ENCODE results near the gene PLCL1.
A peak's percentile ranks its signal among the peaks of the same experiment; 100 is the strongest.

PLCL1 gene

GRCh38 chr2:197894751-197895274 is 90.4 kb downstream of the PLCL1 start:
- no peak for DNase-seq (ENCODE audit: low read depth)
- TF ChIP-seq CTCF (conservative IDR thresholded peaks at IDR 0.05; ENCODE audit: control insufficient read depth, insufficient read depth, low read depth, low read length), result no peak
- no peak overlapping the region for H3K4me3 ChIP-seq (ENCODE audit: control insufficient read depth, low read depth, low read length)

- DNase-seq (ENCODE audit: low read depth), result no peak
- no peak overlapping the region for H3K4me3 ChIP-seq (ENCODE audit: control insufficient read depth, low read depth, low read length)
- TF ChIP-seq CTCF (conservative IDR thresholded peaks at IDR 0.05; ENCODE audit: control insufficient read depth, insufficient read depth, low read depth, low read length), result no peak
Measured at GRCh38 chr2:197897960-197898678, 93.7 kb downstream of the PLCL1 start.

- no peak for DNase-seq (ENCODE audit: low read depth)
- TF ChIP-seq CTCF (conservative IDR thresholded peaks at IDR 0.05; ENCODE audit: control insufficient read depth, insufficient read depth, low read depth, low read length), result no peak
- no peak overlapping the region for H3K4me3 ChIP-seq (ENCODE audit: control insufficient read depth, low read depth, low read length)
Measured at GRCh38 chr2:197904446-197904845, 100.1 kb downstream of the PLCL1 start.

GRCh38 chr2:197908156-197908555 is 103.8 kb downstream of the PLCL1 start:
- DNase-seq (ENCODE audit: low read depth), result no peak
- H3K4me3 ChIP-seq (ENCODE audit: control insufficient read depth, low read depth, low read length), result no peak overlapping the region
- TF ChIP-seq CTCF (conservative IDR thresholded peaks at IDR 0.05; ENCODE audit: control insufficient read depth, insufficient read depth, low read depth, low read length), result no peak

GRCh38 chr2:197908990-197909776 is 104.8 kb downstream of the PLCL1 start:
- TF ChIP-seq CTCF (conservative IDR thresholded peaks at IDR 0.05; ENCODE audit: control insufficient read depth, insufficient read depth, low read depth, low read length), result no peak
- peak; percentile 94 for DNase-seq (ENCODE audit: low read depth)
- H3K4me3 ChIP-seq (ENCODE audit: control insufficient read depth, low read depth, low read length), result no peak overlapping the region

GRCh38 chr2:197911667-197912066 is 107.3 kb downstream of the PLCL1 start:
- DNase-seq (ENCODE audit: low read depth), result no peak
- H3K4me3 ChIP-seq (ENCODE audit: control insufficient read depth, low read depth, low read length), result no peak overlapping the region
- TF ChIP-seq CTCF (conservative IDR thresholded peaks at IDR 0.05; ENCODE audit: control insufficient read depth, insufficient read depth, low read depth, low read length), result no peak

Data from fibroblast of mammary gland (primary cell).